ENCODE data around the gene EDAR.

Gene EDAR

GRCh38 chr2:108938077-108938710 lies 50.8 kb downstream of the EDAR start:
- DNase-seq = no peak

DNA sequence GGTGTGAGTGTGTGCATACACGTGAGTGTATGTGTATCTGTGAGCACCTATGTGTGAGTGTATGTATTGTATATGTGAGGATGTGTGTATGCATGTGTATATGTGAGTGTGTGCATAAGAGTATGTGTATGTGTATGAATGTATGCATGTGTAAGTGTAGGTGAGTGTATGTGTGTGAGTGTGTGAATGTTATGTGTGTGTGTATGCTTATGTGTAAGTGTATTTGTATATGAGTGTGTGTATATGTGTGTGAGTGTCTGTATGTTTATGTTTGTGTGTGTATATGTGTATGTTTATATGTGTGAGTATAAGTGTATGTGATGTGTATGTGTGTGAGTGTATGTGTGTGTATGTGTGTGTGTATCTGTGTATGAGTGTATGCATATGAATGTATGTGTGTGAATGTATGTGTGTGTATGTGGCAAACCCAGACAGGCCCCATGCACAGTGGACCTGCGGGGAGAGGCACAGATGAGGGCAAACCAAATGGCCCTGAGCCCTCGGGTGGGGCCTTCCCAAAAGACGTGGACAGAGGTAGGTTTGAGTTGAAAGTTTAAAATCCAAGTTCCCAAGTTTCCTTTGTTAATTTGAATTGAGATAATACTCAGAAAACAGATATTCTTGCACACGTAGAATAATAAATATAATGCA lies 51.5 kb downstream of the EDAR start:
- DNase-seq = no peak

DNA sequence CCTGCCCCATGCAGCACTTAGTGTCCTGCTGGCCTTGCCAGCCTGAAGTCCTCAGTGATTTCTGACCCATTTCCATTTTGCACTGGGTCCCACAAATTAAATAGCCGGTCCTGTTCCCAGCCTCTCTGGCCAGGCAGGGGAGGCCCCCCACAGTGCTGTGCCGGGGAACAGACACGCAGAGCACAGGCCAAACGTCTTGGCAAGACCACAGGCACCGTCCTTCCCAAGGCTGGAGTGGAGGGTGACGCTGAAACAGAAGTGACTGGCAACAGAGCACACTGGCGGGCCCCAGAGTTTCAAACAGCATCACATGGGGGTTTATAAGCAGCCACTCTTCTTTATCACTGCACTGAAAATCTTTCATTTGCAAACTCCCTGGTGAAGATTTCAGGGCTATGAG lies 52.2 kb downstream of the EDAR start:
- DNase-seq = no peak

- no peak for DNase-seq
Observed at GRCh38 chr2:108936076-108936864, 52.8 kb downstream of the EDAR start.

DNA sequence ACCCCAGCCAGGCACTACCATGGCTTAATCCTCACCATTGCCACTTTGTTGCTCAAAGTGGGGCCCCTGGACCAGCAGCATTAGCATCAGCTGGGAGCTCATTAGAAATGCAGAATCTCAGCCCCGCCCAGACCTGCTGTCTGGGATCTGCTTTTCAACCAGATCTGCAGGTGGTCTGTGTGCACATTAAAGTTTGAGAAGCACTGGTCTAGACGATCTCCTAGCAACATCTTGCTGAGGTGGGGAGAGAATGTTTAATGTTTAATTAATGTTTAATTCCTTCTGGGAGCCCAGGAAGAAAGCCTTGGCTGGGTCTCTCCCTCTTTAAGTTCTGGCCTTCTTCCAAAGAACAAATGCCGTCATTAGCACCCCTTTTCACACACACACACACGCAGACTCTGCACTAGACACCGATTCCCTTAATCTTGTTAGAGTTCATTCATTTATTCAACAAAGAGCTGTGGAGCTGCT lies 53.7 kb downstream of the EDAR start:
- no peak for DNase-seq

- DNase-seq = no peak
Observed at GRCh38 chr2:108934583-108935245, 54.3 kb downstream of the EDAR start.

DNA sequence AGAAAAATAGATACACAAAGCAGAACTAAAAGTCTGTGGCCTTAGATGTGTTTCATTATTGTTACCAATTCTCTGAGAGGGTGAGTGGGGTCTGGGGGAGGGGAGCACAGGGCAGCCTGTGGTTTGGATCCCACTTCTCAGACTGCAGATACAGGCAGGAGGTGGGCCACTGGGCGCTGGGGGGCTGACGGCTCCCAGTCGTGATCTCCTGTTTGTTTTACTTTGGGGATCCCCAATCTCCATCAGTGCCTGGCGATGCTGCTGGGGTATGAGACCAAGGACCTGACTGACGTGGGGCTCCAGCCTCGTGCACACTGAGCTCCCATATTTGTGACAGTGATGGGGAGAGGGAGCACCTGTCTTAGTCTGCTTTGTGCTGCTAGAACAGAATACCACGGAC lies 54.9 kb downstream of the EDAR start:
- DNase-seq = no peak

DNA sequence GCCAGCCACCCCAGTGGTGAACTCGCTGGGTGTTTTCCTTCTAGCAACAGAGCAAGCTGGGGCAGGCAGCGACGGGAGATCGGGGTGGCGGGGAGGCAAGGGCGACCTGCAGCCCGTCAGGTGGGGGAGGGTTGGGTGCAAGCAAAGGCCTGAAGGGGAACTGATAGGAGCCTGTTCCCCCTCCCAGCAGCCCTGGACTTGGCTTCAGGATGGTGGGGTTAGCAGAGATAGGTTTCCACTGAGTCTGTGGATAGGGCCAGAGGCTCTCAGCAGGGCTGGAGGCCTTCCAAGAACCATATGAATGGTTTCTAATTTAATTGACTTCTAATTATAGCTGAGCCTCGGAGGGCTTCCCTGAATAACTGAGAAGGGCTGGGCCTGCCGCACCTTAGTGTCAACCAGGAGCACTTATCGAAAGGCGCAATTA lies 55.3 kb downstream of the EDAR start:
- no peak for DNase-seq

DNA sequence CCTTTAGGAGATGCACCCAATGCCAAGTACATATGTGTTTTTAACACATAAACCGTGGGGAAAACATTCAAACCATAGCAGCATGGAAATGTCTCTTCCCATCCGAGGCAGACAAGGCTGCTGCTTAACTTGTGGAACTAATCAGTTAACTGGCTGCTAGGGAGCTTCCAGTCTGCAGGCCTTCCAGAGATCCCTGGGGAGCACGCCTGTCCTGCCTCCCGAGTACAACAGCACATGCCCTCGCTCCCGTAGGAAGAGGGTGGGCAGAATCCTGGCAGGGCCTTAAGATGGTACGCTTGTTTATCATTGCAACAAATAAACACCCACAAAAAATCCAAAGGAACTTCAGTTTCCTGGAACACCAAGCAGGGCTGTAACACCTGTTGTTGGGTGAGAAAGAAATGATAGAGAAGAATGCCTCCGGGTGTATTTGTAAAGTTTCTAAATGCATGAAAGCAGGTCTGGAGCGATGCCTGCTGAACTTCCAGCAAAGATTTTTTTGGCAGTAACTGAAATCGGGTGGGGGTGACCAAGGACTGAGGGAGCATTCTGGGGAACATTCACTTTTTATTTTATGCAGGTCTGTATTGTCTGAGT lies 56.2 kb downstream of the EDAR start:
- DNase-seq = no peak

GRCh38 chr2:108931372-108931771 lies 57.6 kb downstream of the EDAR start:
- no peak for DNase-seq

DNA sequence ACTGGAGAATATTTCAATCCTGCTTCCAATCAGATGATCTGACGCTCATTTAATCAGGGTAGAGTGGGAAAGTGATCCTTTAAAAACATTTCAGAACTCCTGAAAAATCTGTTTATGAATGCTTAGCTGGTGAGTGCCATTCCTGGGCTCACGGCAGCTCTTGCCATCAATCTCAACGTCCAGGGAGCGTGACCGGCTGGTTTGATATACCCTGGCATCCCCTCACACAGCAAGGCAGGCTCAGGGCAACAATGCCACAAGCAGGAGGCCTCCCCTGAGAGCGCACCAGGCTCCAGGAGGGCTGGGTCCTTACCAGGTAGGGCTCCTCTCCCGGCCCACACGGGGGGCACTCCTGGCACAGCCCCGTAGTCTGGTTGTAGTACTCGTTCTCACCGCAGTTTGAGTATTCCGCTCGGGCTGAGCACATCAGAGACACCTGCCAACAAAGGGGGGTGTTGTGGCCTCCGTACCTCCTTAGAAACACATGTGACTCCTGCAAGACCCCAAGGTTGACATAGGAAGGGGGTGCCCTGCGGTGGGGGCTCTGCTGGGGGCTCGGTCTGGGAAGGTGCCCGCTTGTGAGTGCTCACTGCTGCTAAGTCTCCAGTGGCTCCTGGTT lies 59.1 kb downstream of the EDAR start:
- no peak for DNase-seq

- no peak for DNase-seq
Observed at GRCh38 chr2:108928660-108929377, 60.2 kb downstream of the EDAR start.

DNA sequence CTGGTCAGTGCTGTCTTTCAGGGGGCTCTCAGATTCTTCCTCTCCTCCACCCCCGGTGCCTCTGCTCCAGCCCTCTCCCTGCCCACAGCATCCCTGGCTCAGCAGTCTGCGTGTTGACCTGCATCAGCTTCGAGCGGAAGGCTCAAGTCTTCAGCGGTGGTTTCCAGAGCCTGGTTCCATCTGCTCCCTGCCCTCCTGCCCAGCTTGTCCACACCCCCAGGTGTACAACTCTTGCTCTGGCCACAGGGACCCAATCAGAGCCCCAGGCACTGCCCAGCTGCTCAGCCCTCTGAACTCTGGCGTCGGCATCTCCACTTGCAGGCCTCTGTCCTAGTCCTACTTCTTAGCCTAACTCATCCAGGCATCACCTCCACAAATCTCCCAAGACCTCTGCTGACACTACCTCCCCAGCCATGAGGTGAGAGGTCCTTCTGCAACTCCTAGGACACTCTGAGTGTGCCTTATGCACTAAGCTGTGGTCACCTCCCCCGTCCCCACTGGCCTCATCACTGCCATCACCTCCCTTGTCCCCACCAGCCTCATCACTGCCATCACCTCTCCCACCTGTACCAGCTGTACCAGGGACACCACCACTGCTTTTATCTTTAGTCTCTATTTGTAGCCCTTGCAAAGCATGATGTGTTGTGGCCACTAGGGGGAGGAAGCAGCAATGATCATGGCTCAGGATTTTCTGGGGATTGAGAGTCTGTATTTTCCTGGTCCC lies 60.9 kb downstream of the EDAR start:
- peak; percentile 38 for DNase-seq

DNA sequence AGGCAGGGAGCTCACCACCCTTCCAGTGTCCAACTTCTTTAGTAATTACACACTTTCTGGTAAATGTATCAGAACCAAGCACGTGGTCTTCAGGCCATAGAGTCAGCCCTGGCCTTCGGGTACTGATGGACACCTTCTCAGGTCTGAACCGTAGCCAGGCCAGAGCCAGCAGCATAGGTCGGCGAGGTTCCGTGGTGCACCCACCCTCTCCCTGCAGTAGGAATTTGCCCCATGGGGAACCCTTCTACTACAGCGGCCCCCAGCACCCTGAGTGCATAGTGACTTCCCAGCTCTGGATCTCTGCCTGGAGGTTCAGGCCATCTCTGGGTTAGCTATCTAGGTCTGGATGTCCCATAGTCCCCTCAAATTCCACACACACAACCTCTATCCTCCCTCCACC lies 61.6 kb downstream of the EDAR start:
- no peak for DNase-seq

DNA sequence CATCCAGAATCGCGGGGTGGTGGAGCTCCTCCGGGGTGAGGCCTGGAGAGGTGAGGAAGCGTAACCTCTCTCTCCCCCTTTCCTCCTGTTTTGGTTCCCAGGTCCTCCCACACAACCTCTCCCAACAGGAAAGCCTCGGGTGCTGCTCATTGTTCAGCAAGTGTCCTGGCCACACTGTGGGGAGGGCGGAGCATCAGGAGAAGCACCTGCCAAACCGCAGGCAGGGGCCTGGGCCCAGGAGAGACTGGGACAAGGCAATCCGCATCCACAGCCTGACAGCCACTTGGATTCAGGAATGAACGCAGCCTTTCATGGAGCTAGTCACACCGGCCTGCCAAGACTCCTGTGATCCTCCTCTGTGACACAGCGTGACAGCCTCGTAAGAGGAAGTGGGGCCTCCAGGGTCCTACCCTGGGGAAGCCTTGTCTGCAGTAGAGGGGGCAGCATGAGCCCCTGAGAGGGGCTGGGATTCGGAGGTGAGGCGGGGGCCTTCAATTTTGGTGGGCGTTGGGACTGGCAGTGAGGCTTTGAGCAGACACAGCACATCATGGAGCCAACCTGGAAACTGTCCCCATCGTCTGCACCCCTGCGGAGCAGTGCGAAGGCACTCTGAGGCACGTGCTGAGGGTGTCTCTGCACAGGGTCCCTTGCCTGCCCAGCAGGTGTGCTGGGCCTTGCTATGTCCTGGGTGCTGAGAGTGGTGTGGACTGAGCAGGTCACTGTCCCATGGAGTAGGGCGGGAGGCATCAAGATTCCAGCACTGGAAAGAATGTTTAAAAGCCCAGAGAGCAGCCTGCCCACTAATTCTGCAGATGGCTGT lies 62.2 kb downstream of the EDAR start:
- DNase-seq = no peak

DNA sequence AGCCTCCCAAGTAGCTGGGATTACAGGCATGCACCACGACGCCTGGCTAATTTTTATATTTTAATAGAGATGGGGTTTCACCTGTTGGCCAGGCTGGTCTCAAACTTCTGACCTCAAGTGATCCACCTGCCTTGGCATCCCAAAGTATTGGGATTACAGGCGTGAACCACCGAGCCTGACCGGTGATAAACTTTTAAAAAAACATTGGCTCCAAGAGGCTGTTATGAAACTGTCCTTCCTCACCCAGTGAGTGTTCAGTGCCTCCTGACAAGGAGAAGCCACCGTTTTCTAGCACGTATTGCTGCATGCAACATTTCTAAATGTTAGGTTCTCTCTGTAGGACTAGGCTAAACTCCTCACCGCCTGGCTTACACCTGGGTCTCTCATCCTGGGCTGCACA lies 63.3 kb downstream of the EDAR start:
- DNase-seq = no peak

- no peak for DNase-seq
Observed at GRCh38 chr2:108925286-108925685, 63.7 kb downstream of the EDAR start.

DNA sequence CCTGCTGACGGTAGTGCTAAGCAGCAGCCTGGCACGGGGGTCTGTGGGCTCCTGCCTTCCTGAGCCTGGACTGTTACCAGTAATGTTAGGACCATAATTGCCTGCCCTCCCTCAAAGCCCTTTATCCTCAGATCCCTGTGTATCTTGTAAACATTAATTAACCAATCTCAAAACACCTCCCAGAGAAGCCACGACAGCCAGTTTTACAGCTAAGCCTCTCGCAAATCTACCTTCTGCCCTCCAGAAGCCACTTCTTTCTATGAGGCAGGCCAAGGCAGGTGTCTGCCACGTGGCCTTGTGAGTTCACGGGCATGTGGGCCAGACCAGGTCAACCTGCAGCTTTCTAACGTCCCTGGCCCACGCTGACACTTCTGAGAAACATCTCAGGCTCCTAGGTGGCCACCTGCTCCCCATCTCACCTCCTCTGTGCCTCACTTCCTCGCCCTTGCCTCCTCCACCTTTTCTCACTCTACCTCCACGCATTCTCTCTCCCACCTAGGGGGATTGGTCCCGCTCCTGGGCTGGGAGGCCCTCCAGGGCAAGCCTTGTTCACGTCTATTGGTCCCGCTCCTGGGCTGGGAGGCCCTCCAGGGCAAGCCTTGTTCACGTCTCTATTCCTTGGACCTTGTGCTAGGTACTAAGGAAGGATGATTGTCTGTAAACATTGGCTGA lies 64.3 kb downstream of the EDAR start:
- DNase-seq = no peak

DNA sequence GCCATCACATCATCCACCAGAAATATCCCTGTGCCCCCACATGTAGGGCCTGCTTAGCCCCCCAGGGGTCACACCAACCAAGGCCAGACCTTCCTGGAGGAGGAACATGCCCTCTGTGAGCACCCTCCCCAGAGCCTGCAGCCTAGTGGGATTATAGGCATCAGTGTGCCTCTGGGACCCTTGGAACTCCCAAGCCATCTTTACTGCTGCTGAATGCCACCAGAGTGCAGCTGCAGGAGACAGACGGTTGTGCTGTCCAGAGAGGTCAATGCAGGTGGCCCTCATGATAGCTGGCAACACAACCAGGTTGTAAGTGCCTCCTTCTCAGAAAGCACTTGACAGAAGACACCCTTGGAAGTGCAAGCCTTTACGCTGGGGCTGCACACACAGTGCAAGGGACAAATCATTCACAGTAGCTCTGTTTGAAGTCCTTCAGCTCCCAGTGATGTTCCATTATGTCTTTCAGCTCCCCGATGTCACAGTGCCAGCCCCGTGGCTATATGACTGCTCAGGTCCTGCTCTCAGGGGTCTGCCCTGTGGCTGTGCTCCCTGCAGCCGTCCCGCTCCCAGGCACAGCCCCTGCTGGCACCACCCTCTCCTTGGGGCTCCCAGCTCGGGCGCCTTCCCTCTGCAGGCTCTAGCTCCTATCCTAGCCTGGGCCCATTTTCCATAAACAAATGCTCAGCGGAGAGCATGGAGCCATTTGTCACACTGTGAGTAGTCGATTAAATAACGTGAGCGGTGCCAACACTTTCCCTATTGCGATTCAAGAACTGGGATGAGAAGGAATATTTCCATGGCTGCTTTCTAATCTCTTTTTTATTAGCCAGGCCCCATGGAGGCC lies 65.1 kb downstream of the EDAR start:
- DNase-seq = no peak
